Liver (tissue), 3 donors: Measurements from ENCODE around the gene ULK4.
A peak's percentile ranks its signal among the peaks of the same experiment; 100 is the strongest.
"Not testable (repeated sequence)": the region's sequence is repeated elsewhere in the genome, so short reads cannot be mapped to it uniquely, and the experiment has no call there.

Source experiments
- EGR1 ChIP-seq, 2 donors: IDR thresholded peaks; 2 replicates each; pipeline ENCODE4 v1.6.1; 2016 to 2018; ENCODE audit warnings: antibody characterized with exemption in 2 of 2, low read depth in 2 of 2
- FOXA1 ChIP-seq: IDR thresholded peaks from 2 replicates; pipeline ENCODE4 v1.6.1; 2016; ENCODE audit warnings: antibody characterized with exemption
- GABPA ChIP-seq, 2 donors: IDR thresholded peaks in 1 of 2; conservative IDR thresholded peaks in 1 of 2; 2 replicates each; pipeline ENCODE4 v1.6.1; 2016; ENCODE audit warnings: antibody characterized with exemption in 2 of 2, mild to moderate bottlenecking in 1 of 2, moderate library complexity in 1 of 2
- RAD21 ChIP-seq, 2 donors: IDR thresholded peaks; 2 replicates each; pipeline ENCODE4 v1.6.1; 2016; ENCODE audit warnings: antibody characterized with exemption in 2 of 2, mild to moderate bottlenecking in 2 of 2
- YY1 ChIP-seq: IDR thresholded peaks from 2 replicates; pipeline ENCODE4 v1.6.1; 2016; ENCODE audit warnings: antibody characterized with exemption, mild to moderate bottlenecking
- TF ChIP-seq, protein P1 (sequence below): fragments of 150-350 bp; IDR thresholded peaks from 2 replicates; pipeline ENCODE4 v1.5.1; 2017; ENCODE audit warnings: improper control_type of control experiment, low read depth, low read length; ENCODE audit not compliant: missing input control
- TF ChIP-seq, protein P2 (sequence below): IDR thresholded peaks from 2 replicates; pipeline ENCODE4 v1.6.1; 2016; ENCODE audit warnings: antibody characterized with exemption
- TF ChIP-seq, protein P3 (sequence below): IDR thresholded peaks from 2 replicates; pipeline ENCODE4 v1.6.1; 2016; ENCODE audit warnings: antibody characterized with exemption
- donor health status: healthy.
- donor health status: healthy.

DNA sequence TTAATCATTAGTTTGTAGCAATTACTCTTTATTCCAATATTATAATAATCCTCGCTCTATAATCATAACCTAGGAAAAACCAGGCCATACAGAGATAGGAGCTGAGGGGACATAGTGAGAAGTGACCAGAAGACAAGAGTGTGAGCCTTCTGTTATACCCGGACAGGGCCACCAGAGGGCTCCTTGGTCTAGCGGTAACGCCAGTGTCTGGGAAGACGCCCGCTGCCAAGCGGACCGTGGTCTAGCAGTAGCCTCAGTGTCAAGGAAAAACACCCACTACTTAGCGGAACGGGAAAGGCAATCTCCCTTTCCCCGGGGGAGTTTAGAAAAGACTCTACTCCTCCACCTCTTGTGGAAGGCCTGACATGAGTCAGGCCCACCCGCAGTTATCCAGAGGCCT lies 266.1 kb downstream of the ULK4 start:
- TF ChIP-seq, protein P1, sequence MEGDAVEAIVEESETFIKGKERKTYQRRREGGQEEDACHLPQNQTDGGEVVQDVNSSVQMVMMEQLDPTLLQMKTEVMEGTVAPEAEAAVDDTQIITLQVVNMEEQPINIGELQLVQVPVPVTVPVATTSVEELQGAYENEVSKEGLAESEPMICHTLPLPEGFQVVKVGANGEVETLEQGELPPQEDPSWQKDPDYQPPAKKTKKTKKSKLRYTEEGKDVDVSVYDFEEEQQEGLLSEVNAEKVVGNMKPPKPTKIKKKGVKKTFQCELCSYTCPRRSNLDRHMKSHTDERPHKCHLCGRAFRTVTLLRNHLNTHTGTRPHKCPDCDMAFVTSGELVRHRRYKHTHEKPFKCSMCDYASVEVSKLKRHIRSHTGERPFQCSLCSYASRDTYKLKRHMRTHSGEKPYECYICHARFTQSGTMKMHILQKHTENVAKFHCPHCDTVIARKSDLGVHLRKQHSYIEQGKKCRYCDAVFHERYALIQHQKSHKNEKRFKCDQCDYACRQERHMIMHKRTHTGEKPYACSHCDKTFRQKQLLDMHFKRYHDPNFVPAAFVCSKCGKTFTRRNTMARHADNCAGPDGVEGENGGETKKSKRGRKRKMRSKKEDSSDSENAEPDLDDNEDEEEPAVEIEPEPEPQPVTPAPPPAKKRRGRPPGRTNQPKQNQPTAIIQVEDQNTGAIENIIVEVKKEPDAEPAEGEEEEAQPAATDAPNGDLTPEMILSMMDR = not testable (repeated sequence)
- peak in 1 of 2 donors; percentile 64 for TF ChIP-seq RAD21 (IDR thresholded peaks at IDR 0.05)
- not testable (repeated sequence) for TF ChIP-seq EGR1 (IDR thresholded peaks at IDR 0.05; ENCODE audit: low read depth in 2 of 2); FOXA1; YY1; GABPA (IDR thresholded peaks at IDR 0.05 in 1 of 2, conservative IDR thresholded peaks at IDR 0.05 in 1 of 2)
- TF ChIP-seq, protein P2, sequence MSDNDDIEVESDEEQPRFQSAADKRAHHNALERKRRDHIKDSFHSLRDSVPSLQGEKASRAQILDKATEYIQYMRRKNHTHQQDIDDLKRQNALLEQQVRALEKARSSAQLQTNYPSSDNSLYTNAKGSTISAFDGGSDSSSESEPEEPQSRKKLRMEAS = not testable (repeated sequence)
- TF ChIP-seq, protein P3, sequence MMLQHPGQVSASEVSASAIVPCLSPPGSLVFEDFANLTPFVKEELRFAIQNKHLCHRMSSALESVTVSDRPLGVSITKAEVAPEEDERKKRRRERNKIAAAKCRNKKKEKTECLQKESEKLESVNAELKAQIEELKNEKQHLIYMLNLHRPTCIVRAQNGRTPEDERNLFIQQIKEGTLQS = not testable (repeated sequence)
